Inflammatory macrophage (primary cell): Measurements from ENCODE around the gene SLC44A3.

Experiments
- DNase-seq, 2 donors: peaks; one replicate each; pipeline ENCODE4 v3.0.0-alpha.2; 2020 to 2022
- total RNA-seq, 18 experiments: gene quantifications; one replicate each; lab custom pipeline; 2026; ENCODE audit warnings: mixed read lengths in 6 of 18, inconsistent platforms in 2 of 18; lab: John Stamatoyannopoulos, UW

Gene SLC44A3, protein sequence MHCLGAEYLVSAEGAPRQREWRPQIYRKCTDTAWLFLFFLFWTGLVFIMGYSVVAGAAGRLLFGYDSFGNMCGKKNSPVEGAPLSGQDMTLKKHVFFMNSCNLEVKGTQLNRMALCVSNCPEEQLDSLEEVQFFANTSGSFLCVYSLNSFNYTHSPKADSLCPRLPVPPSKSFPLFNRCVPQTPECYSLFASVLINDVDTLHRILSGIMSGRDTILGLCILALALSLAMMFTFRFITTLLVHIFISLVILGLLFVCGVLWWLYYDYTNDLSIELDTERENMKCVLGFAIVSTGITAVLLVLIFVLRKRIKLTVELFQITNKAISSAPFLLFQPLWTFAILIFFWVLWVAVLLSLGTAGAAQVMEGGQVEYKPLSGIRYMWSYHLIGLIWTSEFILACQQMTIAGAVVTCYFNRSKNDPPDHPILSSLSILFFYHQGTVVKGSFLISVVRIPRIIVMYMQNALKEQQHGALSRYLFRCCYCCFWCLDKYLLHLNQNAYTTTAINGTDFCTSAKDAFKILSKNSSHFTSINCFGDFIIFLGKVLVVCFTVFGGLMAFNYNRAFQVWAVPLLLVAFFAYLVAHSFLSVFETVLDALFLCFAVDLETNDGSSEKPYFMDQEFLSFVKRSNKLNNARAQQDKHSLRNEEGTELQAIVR
- total RNA-seq, result 0 to 0.16 (median 0.04) reads per million in 18 experiments

DNA sequence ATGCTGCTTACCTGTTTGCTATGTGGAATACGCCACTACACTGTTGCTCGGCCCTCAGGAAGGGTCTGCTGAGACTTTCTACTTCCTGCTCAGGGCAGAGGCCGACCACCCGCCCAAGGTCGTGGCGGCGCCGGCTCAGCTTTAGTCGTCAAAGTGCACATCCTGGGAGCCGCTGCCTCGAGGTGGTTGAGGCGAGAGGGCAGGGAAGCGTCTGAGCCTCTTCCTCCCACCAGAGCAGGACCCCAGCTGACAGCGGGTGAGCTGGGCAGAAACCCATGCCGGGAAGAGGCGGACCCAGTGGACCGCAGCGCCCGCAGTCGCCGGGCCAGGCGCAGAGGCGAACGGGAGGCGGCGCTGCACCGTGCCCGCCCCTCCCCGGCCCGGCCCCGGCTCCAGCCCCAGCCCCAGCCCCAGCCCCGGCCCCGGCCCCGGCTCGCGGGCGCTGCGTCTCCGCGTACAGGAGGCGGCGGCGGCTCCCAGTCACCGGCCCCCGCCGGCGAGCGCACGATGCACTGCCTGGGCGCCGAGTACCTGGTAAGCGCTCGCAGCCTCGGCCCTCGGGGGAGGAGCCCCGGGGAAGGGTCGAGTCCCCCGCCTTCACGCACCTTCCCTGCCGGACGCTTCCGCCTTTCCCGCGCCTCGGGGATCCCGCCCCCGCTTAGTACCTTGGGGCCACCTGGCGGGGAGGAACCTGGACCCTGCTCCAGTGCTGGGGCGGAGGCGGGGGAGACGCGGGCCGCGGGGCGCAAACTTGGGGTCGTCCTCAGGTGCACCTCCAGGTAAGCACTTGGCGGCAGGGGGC, at the start of gene SLC44A3:
Gene SLC44A3 (plus strand): TSS at position 413 of the 802 bp plus-strand sequence. CDS start 95 bp downstream, at position 508.
- DNase-seq, result peak in 1 of 2 donors; percentile 33

DNA sequence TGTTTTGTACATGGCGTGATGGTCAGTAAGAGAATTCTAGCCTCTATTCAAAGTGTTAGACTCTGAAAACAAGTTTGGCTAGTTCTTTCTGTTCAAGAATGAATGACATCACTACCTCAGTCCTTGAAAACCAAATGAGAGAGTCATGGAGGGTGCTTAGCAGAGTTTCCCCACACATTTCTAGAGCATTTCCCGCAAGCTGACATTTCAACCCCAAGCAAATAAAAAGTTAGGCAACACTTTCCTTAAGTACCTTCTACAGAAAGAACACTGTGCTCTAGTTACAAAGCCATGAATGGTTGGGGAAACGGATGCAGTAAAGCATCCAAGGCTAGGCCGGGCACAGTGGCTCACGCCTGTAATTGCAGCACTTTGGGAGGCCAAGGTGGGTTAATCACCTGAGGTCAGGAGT, 47.9 kb upstream of the SLC44A3 start:
- no peak for DNase-seq

DNA sequence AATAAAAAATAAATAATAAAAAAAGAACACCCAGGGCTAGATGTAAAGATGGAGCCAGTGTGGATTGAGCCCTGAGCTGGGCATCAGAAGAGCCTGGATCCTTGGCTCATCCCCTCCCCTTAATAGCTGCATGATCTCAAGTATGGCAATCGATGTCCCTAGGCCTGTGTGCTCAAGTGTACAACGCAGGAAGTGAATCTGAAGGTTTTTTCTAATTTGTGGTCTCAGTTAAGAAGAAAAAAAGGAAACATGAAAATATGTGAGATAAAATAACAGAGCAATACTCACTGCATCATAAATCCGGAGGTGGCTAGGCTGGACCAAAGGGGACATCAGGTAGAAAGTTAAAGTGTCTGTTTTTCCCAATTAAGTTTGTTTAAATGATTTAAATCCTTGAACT, 47.3 kb upstream of the SLC44A3 start:
- no peak for DNase-seq

DNA sequence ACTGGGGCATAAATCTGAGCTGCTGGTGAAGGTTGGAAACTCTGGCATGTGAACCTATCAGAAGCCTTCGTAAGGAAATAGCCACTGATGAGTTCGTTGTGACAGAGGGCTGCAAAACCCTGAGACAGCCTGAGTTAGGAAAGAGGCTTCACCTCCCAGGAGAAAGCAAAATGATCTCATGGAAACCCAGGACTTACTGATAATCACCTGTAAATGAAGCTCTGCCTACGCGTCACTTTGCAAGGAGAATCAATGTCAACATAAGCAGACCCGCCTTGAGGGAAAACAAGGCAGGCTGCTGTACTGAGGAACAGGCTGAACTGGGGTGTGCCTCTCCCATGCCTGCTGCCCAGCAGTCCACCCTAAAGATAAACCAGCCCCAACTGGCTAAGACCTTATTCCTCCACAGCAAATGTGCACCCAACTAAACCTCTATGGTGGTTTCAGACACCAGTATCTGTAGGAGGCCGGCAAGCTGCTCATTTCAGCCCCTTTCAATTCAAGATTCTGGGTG, 46.8 kb upstream of the SLC44A3 start:
- DNase-seq, result no peak

DNA sequence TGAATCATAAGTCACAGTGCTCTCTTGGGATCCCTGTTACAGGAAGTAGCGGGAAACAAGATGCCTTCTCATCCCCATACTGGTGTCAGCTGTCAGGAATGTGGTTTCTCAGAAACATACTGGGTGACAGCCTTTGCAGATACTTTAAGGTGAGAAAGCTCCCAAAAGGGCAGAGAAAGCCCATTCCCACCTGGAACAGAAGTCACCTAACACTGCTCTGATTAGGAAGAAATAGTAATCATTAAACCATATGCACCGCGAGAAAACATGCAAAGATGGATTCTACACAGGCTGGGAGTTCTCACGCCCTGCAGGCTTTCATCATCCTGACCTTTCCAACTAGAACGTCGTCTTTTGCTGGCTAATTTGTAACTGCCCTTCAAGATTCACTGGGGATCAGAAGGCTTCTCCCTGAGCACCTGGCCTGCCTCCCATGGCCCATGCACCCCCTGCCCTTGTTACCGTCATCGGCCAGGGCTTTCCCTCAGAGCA, 46.2 kb upstream of the SLC44A3 start:
- no peak for DNase-seq

DNA sequence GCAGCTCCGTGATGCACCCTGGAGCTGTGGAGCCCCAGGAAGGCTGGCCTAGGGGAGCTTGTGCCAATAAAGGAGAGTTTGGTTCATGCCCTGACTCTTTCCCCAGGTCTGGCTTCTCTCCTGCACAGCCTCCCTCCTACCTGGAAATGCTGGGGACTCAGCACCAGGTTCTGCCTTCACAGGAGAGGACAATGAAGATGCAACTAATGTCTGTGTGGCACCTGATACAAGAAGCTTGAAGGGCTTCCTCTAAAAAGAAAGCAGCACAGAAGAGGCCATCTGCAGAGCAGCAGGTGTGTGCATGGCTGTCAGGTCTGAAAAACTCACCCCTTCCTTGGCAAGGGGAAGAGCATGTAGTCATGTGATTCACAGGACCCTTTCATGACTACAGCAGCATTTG, 43.7 kb upstream of the SLC44A3 start:
- DNase-seq, result no peak

DNA sequence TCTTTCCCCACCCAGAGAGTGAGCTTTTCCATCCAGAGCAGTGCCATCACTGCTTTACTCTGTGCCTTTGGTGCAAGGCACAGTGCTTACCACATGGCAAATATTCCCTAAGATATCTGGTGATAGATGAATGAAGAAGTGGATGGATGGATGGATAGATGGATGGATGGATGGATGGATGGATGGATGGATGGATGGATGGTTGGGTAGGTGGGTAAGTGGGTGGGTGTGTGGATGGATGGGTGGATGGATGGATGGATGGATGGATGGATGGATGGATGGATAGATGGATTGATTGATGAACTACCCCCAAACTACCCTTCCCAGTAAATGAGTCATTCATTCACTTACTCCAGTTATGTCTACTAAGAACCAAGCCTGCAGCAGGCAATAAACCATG, 42.9 kb upstream of the SLC44A3 start:
- no peak for DNase-seq

DNA sequence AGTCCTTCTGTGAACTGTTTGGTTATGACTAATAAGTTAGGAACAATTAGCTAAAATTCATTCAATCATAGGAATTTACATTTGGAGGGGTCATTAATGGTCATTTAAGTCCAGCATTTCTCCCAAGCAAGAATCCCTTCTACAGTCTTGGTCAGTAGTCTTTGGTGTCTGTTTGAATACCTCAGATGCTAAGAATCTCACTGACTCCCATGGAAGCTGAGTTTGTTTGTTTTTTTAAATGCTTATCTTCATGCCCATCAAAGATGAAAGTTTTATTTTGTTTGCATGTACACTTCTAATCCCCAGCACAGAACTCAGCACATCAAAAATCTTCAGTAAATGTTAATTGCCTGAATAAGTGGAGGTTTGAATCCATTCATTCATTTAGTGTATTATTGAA, 41.3 kb upstream of the SLC44A3 start:
- DNase-seq, result no peak

DNA sequence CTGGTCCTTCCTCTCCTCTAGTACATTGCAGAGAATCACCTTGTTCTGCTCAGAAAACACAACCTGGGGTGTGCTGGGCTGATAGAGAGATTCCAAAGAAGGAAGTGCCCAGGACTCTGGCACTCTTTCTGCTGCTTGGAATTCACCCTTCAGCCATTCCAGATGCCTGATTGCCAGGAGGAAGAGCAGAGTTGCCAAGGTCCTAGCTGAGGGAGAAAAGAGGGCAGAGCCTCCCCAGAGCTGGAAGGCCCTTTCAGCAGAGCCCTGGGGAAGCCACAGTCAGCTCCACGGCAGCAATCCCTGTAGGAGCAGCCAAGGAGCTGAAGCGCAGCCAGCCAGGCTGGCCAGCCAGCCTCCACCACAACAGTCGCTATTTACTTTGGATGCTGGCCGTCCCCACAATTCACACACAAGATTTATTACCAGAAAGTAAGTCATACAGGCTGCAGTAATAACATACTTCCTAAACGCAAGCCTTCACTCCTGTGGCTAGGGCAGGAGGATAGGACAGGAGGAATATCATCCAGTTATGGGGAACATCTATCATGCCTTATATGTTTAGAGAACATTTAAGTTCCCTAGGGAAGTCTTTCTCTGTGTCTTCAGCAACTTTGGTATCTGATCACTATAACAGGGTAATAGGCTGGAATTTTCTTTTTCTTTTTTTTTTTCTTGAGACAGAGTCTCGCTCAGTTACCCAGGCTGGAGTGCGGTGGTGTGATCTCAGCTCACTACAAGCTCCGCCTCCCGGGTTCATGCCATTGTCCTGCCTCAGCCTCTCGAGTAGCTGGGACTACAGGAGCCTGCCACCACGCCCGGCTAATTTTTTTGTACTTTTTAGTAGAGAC, 36.6 kb upstream of the SLC44A3 start:
- DNase-seq, result no peak

DNA sequence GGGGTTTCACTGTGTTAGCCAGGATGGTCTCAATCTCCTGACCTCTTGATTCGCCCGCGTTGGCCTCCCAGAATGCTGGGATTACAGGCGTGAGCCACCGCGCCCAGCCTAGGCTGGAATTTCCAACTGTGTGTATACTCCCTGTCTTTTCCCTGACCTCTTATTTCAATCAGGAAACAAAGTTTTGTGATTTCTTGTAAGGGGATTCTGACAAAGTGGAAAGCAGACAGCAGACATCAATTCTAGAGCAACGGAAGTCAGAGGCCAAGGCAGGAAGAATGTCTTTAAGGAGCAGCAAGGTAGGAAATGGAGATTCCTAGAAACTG, 36.0 kb upstream of the SLC44A3 start:
- DNase-seq, result no peak

DNA sequence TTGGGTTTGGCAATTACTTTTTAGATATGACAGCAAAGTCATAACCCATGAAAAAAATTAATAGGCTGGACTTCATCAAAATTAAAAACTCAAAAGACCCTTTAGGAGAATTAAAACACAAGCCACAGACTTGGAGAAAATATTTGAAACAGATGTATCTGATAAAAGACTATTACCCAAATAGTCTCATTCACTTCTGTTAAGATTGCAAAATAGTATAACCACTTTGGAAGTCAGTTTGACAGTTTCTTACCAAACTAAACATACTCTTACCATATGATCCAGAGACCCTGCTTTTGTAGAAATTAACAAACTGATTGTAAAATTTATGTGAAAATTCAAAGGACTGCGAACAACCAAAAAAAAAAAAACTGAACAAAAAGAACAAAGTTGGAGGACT, 32.5 kb upstream of the SLC44A3 start:
- DNase-seq, result no peak

DNA sequence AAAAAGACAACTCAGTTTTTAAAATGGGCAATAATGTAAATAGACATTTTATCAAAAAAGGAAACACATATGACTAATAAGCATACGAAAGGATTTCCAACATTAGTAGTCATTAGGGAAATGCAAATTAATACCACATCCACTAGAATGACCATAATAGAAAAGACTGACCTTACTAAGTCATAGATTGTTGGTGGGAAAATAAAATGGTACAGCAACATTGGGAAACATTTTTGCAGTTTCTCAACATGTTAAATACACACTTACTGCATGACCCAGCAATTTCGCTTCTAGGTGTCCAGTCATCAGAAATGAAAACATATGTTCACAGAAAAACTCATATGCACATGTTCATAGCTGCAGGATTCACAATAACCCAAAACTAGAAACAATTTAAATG, 29.9 kb upstream of the SLC44A3 start:
- peak in 1 of 2 donors; percentile 41 for DNase-seq

DNA sequence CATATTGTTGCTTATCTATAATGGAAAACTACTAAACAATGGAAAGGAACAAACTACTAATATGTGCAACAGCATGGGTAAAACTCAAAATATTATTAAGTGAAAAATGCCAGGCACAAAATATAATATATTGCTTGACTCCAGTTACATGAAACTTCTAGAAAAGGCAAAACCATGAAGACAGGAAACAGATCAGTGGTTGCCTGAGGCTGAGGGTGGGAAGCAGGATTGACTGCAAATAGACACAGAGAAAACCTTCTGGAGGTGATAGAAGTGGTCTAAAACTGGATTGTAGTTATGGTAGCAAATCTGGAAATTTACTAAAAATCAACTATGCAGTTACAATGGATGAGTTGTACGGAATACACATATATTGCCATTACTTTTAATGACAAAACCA, 29.5 kb upstream of the SLC44A3 start:
- no peak for DNase-seq

DNA sequence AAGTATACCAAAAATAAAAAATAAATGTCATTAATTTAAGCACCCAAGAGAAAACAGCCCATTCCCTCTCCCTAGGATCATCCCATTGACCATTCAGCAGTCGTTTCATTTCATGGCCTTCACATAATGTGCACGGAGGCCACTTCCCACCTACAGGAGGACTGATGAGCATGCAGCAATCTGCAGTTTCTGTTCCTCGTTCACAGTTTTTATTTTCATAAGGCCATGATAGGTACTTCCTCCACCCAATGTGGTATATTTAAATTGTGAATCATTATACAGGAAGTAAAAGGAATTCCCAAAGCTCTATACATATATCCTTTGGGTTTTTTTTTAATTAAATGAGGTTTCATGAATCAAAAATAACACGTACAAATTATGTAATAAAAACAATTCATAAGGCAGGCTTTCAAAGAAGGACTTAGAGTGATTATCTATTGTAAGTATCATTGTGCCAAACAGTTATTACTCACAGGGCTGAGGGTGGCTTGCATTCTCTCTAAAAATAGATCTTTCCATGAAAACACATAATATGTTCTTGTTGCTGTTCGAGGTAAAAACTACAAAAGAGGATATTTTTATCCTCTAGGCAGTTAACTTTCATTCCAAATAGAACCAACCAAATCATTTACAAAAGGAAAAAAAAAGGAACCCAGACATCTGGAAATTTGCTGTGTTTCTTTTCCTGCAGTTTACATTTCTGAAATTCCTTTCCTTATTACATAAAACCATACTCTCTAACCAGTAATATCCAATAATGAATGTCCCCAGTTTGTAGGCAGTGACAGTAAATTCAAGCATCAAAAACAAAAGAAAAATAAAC, 27.5 kb upstream of the SLC44A3 start:
- peak; percentile 88 for DNase-seq

DNA sequence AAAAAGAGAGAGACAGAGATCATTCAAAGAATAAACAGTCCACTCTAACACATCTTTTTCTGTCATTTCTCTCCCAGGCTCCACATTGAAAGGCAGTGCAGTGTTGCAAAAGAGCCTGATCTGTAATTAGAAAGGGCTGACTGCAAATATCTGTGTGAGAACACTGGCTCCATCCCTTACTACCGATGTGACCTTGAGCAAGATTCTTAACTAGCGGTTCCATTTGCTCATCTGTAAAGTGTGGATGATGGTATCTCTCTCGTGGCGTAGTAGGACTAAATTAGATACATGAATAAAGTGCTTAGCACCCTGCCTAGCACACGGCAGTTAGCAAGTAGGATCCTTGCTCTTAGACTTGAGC, 26.9 kb upstream of the SLC44A3 start:
- DNase-seq, result peak; percentile 33 to 55

DNA sequence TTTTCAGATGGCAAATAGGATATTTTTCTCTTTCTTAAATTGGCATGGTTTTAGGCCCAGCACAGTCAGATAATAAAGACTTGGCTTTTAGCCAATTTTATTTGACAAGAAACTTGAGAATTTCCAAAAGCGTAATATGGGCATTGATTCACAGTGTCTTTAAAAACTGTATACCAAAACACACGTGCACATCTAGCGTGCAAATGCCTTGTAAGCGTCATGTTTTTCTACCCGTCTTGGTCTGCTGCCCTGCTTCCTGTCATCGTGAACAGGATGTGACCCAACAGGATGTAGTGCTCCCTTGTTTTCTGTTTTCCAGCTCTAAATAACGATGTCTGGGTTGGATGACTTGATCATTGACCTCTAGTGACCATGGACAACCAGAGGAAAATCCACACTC, 24.7 kb upstream of the SLC44A3 start:
- DNase-seq, result peak in 1 of 2 donors; percentile 24

DNA sequence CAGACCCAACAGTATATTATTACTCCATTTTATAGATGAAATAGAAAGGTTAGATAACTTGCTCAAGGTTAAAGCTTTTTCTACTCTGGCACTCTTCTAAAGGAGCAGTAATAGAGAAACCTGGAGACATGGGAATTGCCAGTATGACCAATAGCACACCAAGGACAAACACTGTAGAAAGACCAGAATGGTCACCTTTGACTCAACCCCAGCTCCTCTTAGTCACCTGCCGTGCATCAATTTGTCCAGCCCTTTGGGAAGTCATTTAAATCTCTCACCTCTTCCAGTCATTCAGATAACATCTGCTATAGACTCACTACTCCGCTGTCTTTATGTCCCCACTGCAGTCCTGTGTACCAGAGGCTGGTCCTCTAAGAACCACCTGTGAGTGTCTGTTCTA, 23.9 kb upstream of the SLC44A3 start:
- no peak for DNase-seq

DNA sequence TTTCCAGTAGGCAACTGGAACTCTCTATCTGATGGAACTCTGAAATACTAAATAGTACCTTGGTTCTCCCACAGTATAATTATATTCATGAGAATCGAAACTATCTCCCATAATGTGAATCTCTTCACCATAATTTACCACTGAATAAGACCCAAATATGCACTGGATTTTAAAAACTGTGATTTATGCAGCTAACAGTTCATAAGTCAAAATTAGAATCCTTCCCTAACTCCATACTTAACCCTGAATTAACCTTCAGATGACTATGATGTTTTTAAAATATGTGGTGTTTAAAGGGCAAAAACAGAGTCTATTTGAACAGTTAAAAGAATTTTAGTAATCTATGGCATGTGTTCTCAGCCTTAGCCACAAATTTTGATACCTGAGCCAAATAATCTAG, 22.9 kb upstream of the SLC44A3 start:
- no peak for DNase-seq

DNA sequence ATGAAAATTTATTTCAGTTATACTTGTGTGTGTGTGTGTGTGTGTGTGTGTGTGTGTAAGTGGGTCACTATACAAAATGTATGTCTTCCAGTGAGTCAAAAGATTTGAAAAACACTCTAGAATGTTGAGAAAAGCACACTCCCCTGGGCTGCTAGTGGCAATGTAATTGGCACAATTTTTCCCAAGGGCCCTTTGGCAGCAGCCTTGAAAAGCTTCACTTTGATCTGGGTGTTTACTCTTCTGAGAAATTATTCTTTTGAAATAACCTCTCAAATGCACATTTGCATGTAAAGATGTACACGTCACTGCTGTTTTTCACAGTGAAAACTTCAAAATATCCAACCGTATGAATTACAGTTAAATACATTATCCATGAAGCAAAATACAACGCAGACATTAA, 22.1 kb upstream of the SLC44A3 start:
- DNase-seq, result no peak

DNA sequence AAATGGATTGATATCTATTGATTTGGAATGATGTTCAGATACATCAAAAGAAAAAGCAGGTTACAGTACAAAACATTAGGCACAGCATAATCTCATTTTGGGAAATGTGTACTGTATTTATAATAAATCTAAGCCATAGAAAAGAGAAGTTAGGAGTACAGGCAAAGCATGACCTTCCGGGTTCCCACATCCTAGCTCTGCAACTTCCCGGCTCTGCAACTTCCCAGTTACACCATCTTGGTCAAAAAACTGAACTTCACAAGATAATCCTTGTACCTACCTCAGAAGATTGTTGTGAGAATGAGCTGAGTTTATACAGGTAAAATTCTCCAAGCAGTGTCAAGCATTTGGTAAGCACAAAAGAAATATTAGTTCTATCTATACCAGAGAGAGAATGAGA, 21.7 kb upstream of the SLC44A3 start:
- peak; percentile 72 to 85 for DNase-seq

DNA sequence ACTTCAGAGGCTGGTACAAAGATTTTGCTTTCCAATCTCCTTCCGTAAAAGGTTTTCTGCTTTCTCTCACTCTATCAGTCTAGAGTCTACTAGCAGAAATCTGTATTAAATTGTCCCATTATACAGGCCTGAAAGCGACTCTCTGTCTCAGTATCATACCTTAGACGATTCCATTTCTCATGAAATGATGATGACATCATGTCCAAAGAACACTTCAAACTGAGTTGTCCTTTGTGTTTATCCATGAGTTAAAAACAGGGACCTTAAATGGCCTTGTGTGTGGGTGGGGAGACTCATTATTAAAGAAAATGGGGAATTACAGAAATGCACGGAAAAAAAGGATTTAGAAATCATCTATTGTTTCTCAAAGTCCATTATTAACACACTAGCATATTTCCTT, 21.0 kb upstream of the SLC44A3 start:
- peak; percentile 78 to 79 for DNase-seq
